GM18505 (cell line): ENCODE measurements around the gene LGALS7.
"Not testable (repeated sequence)": the region's sequence is repeated elsewhere in the genome, so short reads cannot be mapped to it uniquely, and the experiment has no call there.

Experiments used
- ATAC-seq: cut with Tn5 transposase; IDR thresholded peaks from one replicate; pipeline ENCODE4 v1.9.1; 2021; ENCODE audit not compliant: unreplicated experiment
- POLR2A ChIP-seq: IDR thresholded peaks from 4 replicates; pipeline ENCODE4 v1.6.1; 2011; ENCODE audit warnings: borderline replicate concordance; ENCODE audit not compliant: insufficient read depth, insufficient read length; ENCODE audit errors: extremely low read depth

The LGALS7 gene

DNA sequence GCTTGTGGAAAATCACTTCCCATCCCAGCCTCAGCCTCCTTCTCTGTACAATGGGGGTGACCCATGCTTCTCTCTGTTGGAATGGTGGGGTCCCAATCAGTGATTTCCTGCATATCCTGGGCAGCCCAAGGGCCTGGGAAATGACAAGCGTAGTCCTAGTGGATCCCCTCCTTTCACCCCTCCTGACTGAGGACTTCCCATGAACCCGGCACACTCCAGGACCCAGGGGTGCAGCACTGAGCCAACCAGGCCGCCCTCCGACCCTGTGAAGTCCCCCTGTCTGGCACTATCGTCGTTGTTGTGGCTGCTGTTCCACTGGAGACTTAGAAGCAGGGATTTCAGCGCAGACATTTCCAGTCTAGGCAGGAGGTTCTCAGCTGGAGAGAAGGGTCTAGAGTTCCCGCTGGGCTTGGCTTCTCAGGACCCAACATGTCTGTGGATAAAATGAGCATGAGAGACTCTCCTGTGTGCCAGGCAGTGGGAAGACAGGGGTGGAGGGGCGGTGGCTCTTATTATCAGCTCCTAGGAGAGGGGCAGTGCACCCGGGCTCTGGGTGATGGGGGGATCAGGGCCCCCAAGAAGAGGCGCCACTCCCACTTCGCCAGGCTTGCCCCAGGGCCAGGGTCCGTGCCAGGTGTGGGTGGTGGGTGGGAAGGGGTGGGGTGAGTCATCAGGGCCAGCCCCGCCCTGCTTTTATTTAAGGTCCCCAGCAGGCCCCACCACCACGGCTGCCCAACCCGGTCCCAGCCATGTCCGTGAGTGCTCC, 15.3 kb upstream of the LGALS7 start, which contains the start of gene LGALS7B:
Gene LGALS7B (plus strand): TSS at position 723 of the 766 bp plus-strand sequence. CDS start 27 bp downstream, at position 750.
- no peak for TF ChIP-seq POLR2A
- ATAC-seq = no peak

GRCh38 chr19:38786572-38787265, 13.4 kb upstream of the LGALS7 start:
- no peak for TF ChIP-seq POLR2A
- ATAC-seq = no peak

GRCh38 chr19:38786061-38786460, 12.7 kb upstream of the LGALS7 start:
- ATAC-seq = not testable (repeated sequence)

DNA sequence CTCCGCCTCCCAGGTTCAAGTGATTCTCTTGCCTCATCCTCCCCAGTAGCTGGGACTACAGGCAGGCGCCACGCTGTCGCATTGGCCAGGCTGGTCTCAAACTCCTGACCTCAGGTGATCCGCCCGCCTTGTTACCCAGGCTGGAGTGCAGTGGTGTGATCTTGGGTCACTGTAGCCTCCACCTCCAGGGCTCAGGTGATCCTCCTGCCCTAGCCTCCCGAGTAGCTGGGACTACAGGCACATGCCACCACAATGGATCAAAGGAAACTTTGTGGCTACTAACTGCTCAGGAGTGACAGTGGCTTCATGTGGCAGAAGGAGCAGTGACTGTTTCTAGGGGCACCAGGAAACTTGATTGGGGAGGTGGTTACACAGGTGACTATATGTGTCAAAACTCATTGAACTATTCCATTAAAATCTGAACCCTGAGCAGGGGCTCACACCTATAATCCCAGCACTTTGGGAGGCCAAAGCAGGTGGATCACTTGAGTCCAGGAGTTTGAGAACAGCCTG, 11.9 kb upstream of the LGALS7 start:
- TF ChIP-seq POLR2A = no peak

DNA sequence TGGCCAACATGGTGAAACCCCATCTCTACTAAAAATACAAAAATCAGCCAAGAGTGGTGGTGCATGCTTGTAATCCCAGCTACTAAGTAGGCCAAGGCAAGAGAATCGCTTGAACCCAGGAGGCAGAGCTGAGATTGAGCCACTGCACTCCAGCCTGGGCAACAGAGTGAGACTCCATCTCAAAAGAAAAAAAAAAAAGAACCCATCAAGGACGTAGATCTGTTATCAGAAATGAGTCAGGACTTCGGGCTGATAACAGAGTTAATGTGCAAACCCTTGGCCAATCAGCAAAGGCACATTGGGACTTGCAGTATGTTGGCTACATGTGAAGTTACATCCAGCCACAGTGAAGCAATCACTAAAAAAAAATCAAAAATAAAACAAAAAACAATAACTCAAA, 10.9 kb upstream of the LGALS7 start:
- TF ChIP-seq POLR2A = no peak
- no peak for ATAC-seq

More for the DNA sequence above, 11.9 kb upstream of the LGALS7 start:
- ATAC-seq = no peak

- not testable (repeated sequence) for ATAC-seq
Observed at GRCh38 chr19:38782212-38782611, 8.9 kb upstream of the LGALS7 start.

DNA sequence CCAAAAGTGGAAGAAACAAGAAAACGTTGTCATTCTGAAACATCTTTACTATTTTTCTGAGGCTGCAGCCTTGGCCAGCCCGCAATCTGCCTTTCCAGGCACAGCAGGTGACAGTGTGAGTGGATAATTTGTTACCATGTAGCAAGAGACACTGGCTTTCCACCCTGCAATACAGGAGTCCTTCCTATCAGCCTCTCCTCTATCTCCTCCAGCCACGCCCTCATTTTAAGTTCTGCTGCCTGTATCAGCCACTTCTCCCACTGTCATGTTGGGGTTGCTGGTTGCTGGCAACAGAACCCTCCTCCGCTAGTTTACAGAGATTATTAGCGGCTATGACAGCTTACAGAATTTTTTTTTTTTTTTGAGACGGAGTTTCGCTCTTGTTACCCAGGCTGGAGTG, 7.7 kb upstream of the LGALS7 start:
- no peak for TF ChIP-seq POLR2A
- no peak for ATAC-seq

GRCh38 chr19:38780443-38780842, 7.1 kb upstream of the LGALS7 start:
- no peak for ATAC-seq
- no peak for TF ChIP-seq POLR2A

- TF ChIP-seq POLR2A = no peak
- ATAC-seq = no peak
Observed at GRCh38 chr19:38778733-38779132, 5.4 kb upstream of the LGALS7 start.

DNA sequence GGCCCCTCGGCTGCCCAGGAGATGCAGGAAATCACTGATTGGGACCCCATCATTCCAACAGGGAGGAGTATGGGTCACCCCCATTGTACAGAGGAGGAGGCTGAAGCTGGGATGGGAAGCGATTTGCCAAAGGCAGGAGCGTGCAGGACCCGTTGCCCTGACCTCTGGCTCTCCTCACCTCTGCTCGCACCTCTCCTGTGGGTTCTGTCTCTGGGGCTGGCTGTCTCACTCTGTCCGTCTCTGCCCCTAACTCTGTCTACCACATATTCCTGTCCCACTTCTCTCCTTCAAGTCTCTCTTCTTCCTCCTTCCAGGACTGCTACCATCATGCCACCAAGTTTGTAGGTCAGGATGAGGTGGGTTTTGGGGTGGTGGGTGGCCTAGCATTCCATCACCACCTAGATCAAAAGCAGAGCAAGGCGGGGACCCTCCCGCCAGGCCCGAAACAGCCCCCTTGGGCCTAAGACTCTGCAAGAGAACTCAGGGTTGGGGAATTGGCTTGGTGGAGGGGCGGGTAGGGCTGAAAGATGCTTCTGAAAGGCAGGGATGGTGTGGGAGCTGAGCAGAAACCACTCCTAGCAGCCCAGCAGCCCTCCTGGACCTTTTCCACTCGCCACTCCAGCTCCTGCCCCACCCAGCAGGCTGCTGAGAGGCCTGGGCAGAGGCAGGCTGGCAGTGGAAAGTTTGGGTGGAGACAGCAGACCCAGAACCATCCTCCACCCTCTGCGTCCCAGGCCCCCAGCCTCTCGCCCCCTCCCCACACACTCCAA, 1.0 kb upstream of the LGALS7 start:
- ATAC-seq = no peak

DNA sequence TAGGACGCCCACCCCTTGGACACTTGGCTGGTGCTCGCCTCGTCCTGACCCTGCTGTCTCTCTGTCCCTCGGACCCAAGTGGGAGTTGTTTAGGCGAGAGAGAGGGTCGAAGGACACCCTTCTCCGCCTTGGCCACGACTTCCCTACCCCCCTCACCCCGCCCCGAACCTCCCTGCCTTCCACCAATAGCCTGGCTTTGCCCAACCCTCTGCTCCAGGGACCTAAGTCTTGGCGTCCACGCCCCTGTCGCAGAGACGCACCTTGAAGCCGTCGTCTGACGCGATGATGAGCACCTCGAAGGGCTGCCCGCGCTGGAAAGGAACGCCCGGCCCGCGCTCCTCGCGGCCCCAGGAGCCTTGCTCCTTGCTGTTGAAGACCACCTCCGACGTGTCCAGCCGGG, 1.7 kb downstream of the LGALS7 start:
- ATAC-seq = not testable (repeated sequence)

More for the DNA sequence above, 1.0 kb upstream of the LGALS7 start:
- TF ChIP-seq POLR2A = no peak

GRCh38 chr19:38770949-38771275, 2.4 kb downstream of the LGALS7 start:
- ATAC-seq = not testable (repeated sequence)

DNA sequence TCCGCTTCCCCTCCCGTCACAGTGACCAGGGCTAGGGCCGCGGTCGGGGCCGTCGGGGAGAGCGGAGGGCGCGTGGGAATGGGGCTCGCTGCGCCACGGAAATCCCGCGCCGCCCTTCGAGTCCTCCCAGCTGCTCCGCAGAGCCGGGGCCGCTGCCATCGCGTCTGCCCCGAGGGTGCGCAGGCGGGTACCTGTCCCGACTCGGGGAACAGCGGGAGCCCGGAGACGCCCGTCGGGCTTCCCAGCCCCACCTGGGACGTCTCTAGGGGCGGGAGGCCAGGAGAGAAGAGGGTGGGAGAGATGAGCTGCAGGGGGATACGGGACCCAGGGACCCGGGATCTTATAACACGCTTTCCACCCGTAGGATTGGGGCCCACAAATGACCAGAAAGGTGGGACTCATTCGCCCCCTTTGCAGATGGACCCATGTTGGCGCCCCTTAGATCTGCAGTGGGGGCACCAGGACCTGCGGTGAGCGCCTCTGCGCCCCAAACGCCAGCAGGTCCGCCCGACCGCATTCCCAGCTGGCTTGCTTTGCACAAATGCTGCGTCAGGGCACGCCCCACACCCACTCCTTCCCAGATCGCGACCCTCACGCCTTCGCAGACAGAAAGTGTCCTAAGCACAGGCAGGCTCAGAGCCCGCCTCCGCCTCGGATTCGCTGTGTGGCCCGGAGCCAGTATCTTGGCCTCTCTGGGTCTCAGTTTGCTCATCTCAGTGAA, 2.9 kb downstream of the LGALS7 start:
- ATAC-seq = not testable (repeated sequence)
